Activated T-helper 1 cell treated with Interleukin-2 at 50 U/mL for 16 hours (primary cell): Measurements from ENCODE around the gene ANGPTL2.
"Not testable (repeated sequence)": the region's sequence is repeated elsewhere in the genome, so short reads cannot be mapped to it uniquely, and the experiment has no call there.

Experiments used
- DNase-seq: peaks from one replicate; pipeline ENCODE4 v3.0.0-alpha.2; 2020; ENCODE audit warnings: low read depth

The ANGPTL2 gene, protein sequence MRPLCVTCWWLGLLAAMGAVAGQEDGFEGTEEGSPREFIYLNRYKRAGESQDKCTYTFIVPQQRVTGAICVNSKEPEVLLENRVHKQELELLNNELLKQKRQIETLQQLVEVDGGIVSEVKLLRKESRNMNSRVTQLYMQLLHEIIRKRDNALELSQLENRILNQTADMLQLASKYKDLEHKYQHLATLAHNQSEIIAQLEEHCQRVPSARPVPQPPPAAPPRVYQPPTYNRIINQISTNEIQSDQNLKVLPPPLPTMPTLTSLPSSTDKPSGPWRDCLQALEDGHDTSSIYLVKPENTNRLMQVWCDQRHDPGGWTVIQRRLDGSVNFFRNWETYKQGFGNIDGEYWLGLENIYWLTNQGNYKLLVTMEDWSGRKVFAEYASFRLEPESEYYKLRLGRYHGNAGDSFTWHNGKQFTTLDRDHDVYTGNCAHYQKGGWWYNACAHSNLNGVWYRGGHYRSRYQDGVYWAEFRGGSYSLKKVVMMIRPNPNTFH

DNA sequence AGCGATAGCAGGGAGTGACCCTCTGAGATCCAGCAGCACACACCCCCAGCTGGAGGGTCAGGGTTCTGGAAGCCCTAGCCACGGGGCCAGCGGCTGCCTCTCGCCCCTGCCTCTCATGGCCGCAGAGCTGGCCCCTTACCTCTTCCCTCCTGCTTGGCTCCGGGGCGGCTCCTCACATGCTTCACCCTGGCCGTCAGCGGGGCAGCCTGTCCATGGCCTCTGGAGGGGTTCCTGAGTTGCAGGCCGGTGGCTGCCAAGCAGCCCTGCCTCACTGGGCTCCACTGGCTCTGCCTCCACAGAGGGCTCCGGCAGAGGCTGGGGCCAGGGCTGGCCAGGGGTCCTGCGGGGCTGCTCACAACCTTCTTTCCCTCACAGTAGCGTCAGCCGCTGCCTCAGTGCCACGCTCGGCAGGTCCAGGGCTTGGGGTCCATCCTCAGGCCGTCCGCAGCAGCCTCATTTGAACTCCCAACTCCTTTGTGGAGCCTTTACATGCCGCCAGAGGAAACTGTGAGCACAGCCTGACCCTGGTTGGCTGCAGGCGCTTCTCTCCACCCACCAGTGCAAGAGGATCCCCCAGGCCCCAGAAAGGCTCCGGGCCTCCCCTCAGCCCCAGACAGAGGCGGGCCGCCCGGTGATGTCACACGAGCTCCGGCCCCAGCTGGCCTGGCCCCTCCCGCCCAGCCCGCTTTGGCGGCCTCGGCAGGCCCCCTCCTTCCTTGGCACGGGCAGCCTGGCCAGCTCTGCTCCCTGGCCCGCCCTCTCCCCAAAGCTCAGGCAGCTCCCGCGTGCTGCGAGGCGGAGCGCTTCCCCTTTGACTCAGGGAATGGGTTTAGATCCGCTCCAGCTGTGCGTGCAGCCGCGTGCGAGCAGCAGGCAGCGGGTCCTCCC is at the start of gene ANGPTL2:
Gene ANGPTL2, minus strand, starts transcription at position 460 of the 888 bp plus-strand sequence. CDS start 13,904 bp downstream, outside the sequence.
- DNase-seq = no peak

DNA sequence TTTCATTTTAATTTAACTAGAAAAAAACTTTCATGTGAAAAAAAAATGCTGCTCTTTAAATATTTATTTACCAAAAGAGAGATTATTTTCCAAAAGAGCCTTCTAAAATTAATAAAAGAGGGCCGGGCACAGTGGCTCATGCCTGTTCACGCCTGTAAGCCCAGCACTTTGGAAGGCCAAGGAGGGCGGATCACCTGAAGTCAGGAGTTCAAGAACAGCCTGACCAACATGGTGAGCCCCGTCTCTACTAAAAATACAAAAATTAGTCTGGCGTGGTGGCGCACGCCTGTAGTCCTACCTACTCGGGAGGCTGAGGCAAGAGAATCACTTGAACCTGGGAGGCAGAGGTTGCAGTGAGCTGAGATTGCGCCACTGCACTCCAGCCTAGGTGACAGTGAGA is 48.9 kb upstream of the ANGPTL2 start:
- not testable (repeated sequence) for DNase-seq

DNA sequence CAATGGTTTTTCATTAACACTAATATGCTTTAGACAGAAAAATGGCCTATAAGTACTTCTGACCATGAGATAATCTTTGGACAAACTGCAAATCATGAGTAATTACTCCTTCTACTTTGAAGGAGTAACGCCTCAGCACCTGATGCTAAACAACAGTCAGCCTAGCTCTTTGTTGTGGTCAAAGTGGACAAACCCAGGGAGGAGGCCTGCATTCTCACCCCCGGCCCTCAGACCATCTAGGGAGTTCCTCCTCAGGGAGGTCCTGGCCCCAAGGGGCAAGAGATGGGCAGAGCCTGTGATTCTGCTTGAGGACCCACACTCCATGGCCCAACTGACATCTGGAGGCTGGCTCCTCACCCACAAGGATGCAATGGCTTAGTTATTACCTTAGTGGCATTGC is 48.2 kb upstream of the ANGPTL2 start:
- no peak for DNase-seq

DNA sequence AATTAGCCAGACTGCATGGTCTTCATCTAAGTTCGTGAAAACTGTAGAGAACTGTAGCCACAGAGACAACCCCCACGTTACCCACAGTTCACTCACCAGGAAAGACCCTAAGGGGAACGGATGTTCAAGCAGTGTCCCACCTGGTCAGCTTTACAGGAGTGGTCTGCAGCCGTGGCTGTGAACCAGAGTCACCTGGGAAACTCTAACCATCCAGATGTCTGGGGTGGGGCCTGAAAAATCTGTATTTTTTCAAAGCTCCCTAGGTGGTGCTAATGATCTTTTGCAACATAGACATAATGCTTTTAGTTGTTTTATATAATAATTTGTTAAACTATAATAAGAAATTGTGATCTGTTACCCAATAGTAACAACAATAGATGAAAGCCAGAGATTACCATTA is 47.7 kb upstream of the ANGPTL2 start:
- no peak for DNase-seq

DNA sequence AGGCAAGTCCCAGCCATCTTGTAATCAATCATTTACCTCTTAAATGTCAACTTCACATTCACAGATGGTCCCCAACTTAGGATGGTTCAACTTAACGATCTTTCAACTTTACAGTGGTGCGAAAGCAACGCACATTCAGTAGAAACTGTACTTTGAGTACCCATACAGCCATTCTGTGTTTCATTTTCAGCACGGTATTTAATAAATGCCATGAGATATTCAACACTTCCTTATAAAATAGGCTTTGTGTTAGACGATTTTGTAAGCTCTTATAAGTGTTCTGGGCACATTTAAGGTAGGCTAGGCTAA is 47.1 kb upstream of the ANGPTL2 start:
- no peak for DNase-seq

DNA sequence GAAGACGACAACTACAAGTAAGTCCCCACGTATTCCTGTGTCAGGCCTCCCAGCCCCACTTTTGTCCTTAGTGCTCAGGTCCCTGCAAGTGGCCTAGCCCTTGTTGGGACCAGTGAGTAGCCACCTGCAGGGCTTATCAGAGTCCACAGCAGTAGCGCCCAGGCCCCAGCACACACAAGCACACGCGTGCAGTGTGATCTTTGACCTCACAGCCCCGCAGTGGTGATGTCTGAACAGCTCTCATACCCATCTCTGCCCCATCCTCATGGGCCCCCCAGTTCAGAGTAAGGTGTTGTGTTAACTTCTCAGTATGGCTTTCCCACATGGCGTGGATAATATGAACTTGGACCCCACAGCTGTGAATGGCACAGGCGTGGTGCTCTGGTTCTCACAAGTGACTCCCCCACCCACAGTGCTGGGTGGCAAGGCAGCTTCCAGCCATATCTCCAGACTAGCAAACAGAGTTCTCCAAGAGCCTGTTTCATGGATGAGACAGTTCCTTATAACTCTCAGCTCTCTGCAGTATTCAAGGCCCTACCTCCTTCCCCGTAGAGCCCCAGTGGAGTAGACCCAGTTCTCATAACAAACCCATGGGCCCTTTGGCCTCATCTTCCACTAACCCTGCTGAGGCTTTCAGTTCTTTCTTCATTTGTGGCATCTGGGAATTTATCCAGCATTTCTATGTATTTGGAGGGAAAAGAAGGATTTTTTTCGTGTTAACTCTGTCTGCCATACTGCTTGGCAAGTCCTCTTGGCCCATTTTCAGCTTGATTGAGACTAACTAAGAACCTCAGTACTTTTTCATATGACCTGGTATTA is 46.5 kb upstream of the ANGPTL2 start:
- no peak for DNase-seq

DNA sequence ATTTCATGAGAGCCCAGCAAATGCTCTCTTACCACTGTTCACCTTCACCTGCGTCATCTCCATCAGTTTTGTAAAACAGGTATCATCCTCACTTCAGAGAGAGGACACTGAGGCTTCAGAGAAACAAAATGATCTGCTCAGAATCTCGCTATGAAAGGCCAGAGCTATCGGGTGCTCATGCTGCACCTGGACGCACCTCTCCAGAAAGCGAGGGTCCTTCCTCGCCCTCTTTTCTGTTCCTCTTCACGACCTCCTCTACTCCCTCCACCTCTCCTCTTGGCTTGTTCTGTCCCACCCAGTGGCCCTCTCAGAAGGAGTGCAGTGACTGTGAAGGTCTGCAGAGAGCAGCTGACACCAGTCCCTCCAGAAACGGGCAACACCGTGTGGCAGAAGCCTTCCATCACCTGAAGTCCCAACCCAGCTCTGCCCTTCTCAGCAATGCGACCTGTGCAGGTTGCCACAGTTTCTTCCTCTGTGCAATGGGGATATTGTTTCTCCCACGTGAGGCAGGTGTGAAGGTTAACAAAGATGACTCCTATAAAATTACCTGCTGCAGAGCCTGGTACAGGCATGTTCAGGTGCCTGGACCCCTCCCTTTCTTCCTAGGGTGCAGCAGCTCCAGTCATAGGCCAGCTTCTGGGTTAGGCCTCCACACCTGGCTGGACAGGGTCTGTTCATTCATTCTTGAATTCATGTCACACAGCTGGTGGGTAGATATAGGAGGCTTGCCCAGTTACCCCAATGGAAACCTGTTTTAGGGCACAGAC is 45.3 kb upstream of the ANGPTL2 start:
- no peak for DNase-seq

DNA sequence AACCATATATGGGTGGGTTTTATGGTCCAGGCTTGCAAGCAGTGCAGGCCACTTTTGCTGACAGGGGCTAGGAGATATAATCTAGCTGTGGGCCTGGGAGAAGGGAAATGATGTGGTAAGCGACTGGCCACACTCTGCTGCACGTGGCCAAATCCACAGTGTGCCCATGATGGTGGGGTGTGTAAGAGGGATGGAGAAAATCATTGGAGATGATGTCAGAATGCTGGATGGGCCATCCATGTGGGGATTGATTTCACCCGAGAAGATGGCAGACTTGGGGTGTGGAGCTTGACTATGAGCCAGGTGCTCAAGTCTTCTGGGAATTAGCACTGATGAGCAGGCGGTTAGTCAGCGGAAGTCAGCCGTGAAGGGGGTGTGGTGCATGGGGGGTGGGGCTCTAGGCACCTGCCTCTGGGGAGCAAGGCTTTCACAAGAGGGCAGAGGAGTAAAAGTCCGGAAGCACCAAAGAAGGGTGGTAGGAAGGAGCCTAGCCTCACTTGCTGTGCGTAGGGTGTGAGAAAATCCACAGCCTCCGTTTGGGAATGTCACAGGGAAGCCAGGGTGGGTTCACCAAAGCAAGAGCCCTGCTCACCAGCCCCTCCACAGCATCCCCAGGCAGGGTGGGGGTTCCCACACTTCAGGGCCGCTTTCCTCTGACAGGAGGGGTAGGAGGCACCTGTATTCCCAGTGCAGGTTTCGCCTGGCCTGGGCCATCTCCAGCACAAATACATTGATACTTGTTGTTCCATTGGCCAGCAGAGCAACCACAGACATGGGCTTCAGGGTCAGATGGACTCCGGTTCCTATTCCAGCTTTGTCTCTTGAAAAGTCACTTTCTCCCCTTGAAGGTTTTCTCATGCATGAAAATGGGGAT is 44.5 kb upstream of the ANGPTL2 start:
- DNase-seq = no peak

DNA sequence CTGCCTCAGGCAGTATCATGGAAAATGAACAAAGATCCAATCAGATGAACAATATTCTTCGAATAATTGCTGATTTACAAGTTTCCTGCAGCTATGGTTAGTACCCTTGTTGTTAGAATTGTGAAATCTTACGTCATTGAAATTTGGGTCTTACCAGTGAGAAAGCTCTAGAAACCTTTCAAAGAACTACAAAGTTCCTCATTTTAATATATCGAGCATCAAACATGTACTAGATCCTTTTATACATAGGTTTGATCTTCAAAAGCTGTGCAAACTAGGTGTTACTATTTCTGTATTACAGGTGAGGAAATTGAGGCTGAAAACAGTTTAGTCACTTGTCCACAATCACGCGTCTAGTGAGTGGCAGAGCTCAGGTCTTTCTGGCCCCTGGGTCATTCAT is 43.7 kb upstream of the ANGPTL2 start:
- no peak for DNase-seq

DNA sequence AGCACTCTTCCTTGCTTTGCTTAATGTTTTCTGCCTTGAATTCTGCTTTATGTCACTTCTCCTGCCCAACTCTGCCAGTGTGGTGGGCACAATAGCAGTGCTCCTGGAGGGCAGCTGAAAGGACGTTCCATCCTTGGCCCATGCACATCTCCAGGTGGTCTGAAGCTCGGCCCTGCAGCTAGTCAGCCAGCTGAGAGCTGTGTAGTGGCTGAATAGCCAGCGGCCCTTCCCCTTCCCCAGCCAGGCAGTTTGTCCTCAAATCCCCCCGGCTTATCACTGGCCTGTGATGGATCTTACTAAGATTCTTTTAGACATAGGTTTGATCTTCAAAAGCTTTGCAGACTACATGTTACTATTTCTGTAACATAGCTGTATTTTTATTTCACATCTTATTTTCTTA is 42.7 kb upstream of the ANGPTL2 start:
- DNase-seq = no peak

DNA sequence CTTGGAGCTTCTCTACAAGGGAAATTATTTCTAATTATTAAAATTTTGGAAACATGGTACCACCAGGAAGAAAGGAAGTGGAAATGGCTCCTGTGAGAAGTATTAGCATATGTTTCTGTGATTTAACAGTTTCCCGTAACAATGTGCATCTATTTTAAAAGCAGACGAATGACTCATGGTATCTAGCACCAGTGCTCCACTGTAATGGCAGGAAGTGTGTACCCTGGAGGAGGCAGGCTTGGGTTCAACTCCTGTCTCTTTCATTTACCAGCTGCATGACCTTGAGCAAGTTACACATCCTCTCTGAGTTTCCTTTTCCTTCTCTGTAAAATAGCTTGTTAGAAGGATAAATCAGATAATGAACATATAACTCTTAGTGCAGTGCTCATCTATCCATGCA is 41.0 kb upstream of the ANGPTL2 start:
- DNase-seq = no peak

DNA sequence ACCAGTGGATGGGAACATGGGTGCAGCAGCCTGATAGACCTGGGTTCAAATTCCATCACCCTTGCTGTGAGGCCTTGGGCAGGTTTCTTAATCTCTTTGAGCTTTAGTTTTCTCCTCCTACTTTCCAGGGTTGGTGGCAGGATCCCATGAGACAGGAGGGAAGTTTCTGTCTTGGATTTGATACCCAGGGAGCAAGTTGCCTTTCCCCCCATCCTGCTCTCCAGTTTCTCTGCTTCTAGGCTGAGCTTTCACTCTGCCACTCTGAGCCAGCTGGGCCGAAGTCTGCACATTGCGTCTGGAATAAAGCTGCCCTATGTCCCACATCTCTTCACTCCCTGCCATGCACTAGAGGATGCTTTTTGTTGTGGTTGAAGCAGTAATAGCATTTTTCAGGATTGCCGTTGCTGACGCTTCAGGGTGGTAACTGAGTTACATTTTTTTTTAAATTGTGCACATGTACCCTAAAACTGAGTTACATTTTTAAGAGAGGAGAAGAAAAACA is 40.5 kb upstream of the ANGPTL2 start:
- DNase-seq = no peak

DNA sequence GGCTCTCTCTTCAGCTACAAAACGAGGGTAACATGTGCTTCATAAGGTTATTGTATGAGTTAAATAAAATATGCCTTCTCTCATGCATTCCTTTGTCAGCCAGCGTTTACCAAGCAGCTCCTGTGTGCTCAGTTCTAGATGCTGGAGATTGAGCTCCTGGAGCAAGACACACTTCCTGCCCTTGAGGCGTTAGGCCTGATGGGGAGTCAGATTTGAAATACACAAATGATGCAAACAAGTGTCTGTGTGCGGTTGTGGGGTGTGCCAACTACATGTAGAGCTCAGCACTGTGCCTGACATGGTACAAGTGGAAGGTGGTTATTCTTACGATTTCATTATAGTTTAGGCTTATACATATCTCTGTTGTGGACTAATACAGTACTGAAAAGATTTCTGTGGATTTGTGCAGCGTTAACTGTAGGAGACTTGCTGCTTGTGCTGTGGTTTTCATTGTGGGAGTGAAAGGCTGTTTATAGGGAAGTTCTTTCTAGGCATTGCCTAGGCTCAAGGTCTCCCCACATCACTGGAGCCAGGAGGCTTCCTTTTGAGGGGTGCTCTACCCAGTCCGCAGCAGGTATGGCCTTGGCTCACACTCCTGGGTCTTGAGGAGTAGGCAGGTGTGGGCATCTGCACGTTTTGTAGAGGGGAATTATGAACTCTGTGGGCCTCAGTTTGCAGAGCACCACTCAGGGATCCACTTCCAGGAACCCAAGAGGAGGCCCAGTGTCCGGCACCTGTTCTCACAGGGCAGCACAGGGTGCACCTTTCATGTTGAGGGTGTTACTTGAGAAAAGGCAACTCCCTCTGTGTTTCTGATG is 39.8 kb upstream of the ANGPTL2 start:
- no peak for DNase-seq

DNA sequence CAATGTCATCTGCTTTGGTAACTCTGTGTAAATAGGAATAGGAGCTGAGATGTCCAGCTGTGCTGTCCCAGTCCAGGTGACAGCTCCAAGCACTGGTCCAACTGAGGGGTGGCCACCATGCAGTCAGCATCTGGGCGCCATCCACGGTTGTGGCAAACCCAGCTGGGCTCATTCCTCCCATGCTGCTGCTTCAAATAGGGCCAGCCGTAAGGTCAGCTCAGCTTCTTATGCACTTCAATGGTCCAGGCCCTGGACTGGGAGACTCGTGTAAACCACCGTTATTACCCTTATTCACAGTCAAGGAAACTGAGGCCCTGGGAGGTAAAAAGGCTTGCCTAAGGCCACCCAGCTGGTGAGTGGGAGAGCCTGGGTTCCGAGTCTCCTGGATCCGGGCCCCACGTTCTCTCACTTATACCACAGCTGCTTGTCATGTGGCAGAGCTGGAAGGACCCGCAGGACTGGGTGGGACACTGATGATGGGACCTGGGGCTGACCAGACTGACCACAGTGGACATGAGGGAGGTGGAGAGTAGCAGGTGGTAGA is 38.7 kb upstream of the ANGPTL2 start:
- DNase-seq = no peak

DNA sequence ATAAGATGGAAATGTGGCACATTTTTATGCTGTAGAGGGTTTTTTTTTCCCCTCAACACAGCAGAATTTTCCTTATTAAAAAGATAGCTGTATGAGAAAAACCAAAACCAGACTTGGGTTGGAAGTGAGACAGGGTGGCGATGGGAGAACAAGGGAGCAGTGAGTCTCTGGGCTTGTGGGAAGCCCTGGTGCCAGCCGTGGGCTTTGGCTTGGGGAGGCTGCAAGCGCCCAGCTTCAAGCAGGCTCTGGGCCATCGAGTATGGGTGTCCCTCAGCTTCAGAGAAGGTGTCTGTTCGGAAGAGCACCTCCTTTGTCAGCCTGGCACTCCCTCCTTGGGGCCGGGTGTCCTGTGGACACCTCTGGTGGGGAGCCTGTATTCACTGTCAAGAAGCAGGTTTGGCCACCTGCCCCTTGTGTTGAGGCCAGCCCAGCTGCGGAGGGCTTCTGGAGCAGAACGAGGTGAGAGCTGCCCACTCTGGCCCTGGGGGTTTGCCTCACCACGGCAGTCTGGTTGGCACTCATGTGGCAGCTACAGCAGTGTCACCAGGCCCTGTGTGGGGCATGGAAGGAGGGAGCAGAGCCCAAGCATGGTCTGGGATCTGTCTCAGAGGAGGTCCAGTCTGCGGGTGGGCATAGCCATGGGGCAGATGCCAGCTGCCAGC is 37.6 kb upstream of the ANGPTL2 start:
- DNase-seq = no peak

DNA sequence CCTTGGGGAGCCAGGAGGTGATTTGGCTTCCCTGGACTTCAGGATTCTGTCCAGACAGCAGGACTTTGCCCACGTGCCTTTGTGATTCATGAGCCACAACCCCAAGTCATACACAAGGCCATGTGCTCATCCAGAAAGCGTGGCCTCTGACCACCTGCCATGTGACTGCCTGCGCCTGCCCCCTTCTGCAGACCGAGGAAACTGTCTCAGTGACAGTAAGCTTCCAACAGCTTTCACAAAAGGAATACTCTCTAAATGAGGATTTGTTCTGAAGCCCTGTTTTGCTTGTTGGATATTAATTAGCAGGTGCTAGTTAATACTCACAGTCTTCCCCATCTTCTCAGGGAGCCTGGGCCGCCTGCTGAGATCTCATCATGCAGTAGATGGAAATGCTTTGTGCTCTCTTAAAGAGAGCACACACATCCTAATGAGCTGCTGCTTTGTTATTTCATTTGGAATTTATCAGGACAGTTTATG is 36.9 kb upstream of the ANGPTL2 start:
- no peak for DNase-seq

DNA sequence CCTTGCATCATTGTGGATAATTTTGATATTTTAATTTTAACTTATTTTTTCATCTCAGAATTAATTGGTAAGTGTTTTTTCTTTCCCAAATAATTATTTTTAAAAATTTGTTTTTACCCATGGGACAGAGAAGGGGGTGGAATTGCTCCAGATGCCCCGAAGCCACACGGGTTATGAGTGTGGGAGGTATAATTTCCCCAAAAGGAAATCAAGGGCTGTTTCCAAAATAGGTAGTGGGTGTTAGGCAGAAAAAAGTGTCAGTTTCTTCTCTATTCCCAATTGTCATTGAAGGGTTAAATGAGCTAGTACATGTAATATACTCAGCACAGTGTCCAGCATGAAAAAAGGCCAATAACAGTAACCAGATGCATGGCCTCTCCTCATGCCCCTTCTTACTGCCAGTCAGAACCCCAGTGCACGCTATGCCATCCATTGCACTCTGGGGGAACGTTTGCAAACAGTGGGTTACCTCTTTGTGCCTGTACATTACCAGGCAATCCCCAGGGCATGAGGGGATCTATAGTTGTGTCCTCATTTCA is 36.4 kb upstream of the ANGPTL2 start:
- no peak for DNase-seq

DNA sequence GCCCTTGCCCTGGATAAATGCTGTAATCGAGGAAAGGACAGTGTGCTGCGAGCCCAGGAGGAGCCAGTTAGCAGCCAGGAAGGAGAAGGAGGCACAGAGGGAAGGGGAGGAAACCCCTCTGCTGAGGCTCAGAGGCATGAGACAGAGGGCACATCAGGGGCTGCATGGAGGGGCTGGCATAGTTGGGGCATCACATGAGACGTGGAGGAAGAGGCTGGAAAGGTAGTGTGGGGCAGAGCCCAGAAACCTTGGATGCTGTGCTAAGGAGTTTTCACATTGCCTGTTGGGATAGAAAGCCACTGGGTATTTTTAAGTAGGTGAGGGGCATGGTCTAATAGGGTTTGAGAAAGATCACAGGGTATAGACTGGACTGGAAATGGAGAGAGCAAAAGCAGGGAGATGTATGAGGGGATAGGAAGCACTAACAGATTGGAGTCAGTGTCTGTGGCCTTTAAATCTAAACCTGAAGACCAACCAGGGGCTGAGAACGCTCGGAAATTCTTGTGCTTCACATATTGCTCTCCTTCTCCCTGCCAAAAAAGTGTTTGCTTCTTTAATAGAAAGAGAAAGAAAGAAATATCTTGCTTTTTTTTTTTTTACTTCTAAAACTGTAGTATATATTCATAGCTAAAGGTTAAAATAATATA is 33.0 kb upstream of the ANGPTL2 start:
- DNase-seq = no peak
